ENCODE results near the gene SAMSN1.

DNA sequence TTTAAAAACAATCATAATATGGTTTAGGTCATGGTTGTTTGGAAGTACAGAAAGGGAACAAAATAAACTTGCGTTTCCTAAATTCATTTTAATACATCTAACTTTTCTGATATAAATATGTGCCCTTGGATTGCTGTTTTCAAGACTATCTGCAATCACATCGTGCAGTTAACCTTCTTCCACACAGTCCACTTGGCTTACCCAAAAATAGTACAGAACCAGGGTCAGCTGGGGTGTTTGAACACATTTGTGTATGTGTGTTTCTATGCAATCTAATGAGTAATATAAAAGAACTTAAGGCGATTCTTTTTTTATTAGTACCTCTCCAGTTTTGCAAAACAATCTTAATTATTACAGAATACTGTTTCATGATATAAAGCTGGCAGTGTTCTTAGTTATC lies 19.9 kb downstream of the SAMSN1 start:
- TF ChIP-seq, protein P1, sequence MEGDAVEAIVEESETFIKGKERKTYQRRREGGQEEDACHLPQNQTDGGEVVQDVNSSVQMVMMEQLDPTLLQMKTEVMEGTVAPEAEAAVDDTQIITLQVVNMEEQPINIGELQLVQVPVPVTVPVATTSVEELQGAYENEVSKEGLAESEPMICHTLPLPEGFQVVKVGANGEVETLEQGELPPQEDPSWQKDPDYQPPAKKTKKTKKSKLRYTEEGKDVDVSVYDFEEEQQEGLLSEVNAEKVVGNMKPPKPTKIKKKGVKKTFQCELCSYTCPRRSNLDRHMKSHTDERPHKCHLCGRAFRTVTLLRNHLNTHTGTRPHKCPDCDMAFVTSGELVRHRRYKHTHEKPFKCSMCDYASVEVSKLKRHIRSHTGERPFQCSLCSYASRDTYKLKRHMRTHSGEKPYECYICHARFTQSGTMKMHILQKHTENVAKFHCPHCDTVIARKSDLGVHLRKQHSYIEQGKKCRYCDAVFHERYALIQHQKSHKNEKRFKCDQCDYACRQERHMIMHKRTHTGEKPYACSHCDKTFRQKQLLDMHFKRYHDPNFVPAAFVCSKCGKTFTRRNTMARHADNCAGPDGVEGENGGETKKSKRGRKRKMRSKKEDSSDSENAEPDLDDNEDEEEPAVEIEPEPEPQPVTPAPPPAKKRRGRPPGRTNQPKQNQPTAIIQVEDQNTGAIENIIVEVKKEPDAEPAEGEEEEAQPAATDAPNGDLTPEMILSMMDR (IDR thresholded peaks at IDR 0.05 in 8 of 11, conservative IDR thresholded peaks at IDR 0.05 in 3 of 11), result no peak
- TF ChIP-seq POLR2AphosphoS5 (IDR thresholded peaks at IDR 0.05), result no peak
